HTERT RPE-1 (cell line): Measurements from ENCODE around the gene SCRT2.

Source experiments
- in situ Hi-C: fragments of 300-500 bp; cut with MboI; formaldehyde crosslinking; loops from 4 replicates; pipeline ENCODE4 v1.14.3; 2020; ENCODE audit warnings: low sequenced_read_pairs

SCRT2 gene

GRCh38 chr20:635028-635892 lies 40.3 kb downstream of the SCRT2 start:
- in situ Hi-C loops: no loop called here

GRCh38 chr20:634148-634925 lies 41.3 kb downstream of the SCRT2 start:
- in situ Hi-C loops: no loop called here

- in situ Hi-C loops: no loop called here
Observed at GRCh38 chr20:631101-631500, 44.5 kb downstream of the SCRT2 start.

GRCh38 chr20:626579-626978 lies 49.0 kb downstream of the SCRT2 start:
- in situ Hi-C loops: no loop called here

- in situ Hi-C loops: no loop called here
Observed at GRCh38 chr20:625360-625932, 50.2 kb downstream of the SCRT2 start.

DNA sequence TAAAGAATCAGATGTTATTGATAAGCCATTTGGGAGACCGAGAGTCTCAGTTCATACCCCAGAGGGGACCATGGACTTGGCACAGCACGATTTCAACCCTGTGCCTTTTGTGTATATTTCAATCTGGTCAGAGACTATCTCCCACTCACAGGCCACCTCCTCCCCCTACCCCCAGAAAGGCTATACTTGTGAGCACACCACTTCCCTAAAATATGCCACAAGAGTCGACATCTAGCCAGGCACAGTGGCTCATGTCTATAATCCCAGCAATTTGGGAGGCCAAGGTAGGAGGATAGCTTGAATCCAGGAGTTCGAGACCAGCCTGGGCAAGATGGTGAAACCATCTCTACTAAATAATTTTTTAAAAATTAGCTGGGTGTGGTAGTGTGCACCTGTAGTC lies 51.9 kb downstream of the SCRT2 start:
- in situ Hi-C loops: no loop called here

DNA sequence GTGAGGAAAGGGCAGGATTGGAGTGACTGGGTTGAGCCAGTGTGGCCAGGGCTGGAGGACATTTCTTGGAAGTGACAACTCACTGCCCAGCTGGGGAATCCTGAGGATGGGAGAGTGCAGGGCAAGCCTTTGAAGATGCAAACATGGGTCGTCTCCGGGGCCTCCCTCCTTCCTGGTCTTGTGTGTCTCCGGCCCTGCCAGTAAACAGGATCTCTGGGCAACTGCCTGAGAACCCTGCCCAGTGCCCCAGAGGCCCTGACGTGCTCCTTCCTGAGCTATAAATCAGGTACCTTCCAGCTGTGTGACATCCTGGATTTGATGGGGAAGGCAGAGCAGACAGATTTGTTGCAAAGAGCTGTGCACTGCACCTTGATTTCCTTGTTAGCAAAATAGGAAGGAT lies 52.6 kb downstream of the SCRT2 start:
- in situ Hi-C loops: no loop called here

- in situ Hi-C loops: no loop called here
Observed at GRCh38 chr20:622161-622560, 53.4 kb downstream of the SCRT2 start.

GRCh38 chr20:621125-621756 lies 54.4 kb downstream of the SCRT2 start:
- in situ Hi-C loops: no loop called here

DNA sequence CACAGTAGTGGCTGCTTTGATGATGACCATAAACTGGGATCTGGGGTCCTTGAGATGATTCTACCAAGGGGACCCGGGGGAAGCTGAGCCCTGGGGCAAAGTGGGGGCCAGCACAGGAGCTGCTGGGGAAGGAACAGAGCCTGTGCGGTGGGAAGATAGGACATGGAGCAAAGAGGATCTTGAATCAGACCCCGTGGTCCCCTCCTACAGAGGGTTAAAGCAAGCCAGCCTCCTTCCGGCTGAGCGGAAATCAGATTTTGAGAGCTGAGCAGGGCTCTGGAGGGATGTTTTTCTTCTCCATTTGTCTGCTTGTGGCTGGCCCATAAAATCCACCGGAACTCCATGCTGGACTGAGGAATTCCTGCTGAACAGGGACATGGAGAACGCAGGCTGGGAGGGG lies 55.4 kb downstream of the SCRT2 start:
- in situ Hi-C loops: no loop called here

DNA sequence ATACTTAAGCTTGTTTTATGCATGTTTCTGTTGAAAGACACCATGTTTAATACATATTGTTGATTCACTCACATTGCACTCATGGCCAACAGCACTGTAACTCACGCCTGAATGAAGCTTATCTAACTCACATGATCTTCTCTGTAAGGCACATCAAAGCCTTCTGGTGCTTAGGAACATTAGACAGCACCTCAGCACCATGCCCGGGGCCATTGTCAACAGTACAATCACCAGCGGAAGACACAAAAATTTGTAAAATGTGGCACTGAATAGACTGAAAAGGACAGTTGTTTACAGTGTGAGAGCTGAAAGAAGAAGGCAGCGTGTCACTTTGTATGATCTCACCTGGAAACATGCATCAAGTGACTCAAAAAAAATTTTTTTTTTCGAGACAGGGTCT lies 56.6 kb downstream of the SCRT2 start:
- in situ Hi-C loops: no loop called here

- in situ Hi-C loops: no loop called here
Observed at GRCh38 chr20:617934-618690, 57.5 kb downstream of the SCRT2 start.

DNA sequence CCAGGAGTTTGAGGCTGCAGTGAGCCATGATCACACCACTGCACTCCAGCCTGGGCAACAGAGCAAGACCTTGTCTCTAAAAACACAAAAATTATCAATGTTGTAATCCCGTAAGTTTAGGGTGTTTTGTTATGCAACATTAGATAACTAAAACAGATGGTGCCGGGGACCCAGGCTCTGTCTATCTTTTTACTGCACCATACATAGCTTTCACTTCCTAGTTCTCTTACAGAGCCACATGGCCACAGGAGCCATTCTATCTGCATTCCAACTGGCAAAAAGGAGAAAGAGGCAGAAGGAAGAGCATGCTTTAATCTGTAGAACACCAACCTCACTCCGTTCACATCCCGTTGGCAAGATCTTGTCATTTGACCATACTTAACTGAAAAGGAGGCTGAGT lies 60.1 kb downstream of the SCRT2 start:
- in situ Hi-C loops: no loop called here

DNA sequence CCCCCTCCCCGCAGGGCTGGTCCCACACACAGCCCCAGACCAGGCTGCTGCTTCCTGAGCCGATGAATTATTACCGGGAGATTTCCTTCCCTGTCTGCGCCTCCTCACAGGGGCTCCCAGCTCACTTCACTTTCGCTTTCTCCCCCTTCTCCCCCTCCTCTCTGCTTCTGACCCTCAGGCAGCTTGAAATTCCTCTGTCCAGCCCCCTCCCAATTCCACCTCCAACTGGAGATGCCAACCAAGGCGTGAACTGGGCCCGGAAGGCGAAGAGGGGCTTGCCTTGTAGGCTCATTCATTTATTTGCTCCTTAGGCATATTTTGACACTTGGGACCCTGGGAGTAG lies 63.8 kb downstream of the SCRT2 start:
- in situ Hi-C loops: no loop called here
